ENCODE results near the gene MAST3. TPM values are rescaled to one million over a fixed set of nuclear protein-coding genes. Genes with fewer than 3 reads are reported as not detected.

The MAST3 gene
- total and polyA plus RNA-seq, 2 of the 13 experiments (the other 11 are each of a cell fraction or from before 2014, with no cell fraction given) = 4.1 to 4.6 TPM

GRCh38 chr19:18072335-18072734 lies 25.2 kb upstream of the MAST3 start:
- no peak overlapping the region for H3K27ac ChIP-seq (ENCODE audit: extremely low read length, insufficient read depth, low read length)

GRCh38 chr19:18073197-18073596 lies 24.4 kb upstream of the MAST3 start:
- TF ChIP-seq HNRNPH1 (optimal IDR thresholded peaks at IDR 0.05; ENCODE audit: low read depth, low read length) = no peak
- no peak for TF ChIP-seq ZNF224 (CRISPR knock-in tag; IDR thresholded peaks at IDR 0.05)
- TF ChIP-seq ZSCAN20 (CRISPR knock-in tag; IDR thresholded peaks at IDR 0.05; ENCODE audit: borderline replicate concordance) = no peak
- no peak for TF ChIP-seq SRF (IDR thresholded peaks at IDR 0.05; ENCODE audit: low read depth, low read length)
- TF ChIP-seq ZNF784 (CRISPR knock-in tag; IDR thresholded peaks at IDR 0.05; ENCODE audit: borderline replicate concordance) = no peak
- no peak for TF ChIP-seq NFKBIZ (CRISPR knock-in tag; IDR thresholded peaks at IDR 0.05)
- TF ChIP-seq TRAFD1 (CRISPR knock-in tag; IDR thresholded peaks at IDR 0.05; ENCODE audit: borderline replicate concordance) = no peak
- TF ChIP-seq ZFP41 (CRISPR knock-in tag; IDR thresholded peaks at IDR 0.05; ENCODE audit: borderline replicate concordance) = no peak
- no peak for TF ChIP-seq MYNN (CRISPR knock-in tag; IDR thresholded peaks at IDR 0.05; ENCODE audit: low read depth)
- TF ChIP-seq ZNF761 (CRISPR knock-in tag; conservative IDR thresholded peaks at IDR 0.05) = no peak
- TF ChIP-seq ZNF44 (CRISPR knock-in tag; IDR thresholded peaks at IDR 0.05) = no peak
- no peak for TF ChIP-seq ZNF292 (CRISPR knock-in tag; IDR thresholded peaks at IDR 0.05; ENCODE audit: borderline replicate concordance, low read depth)
- TF ChIP-seq ZNF614 (CRISPR knock-in tag; IDR thresholded peaks at IDR 0.05; ENCODE audit: borderline replicate concordance) = no peak
- no peak for TF ChIP-seq SSRP1 (CRISPR knock-in tag; IDR thresholded peaks at IDR 0.05)
- Histone ChIP-seq H3K4me2 (ENCODE audit: low read depth, low read length) (no peak overlapping the region), H3K27me3 (ENCODE audit: control insufficient read depth in 1 of 2, insufficient read depth in 2 of 2, low read length in 2 of 2) (peaks cover 0 to 26% of the 10 kb centered on the region in 2 experiments; a peak in 3 of 5 replicates), H3K36me3 (replicated peaks in 1 of 2; ENCODE audit: control insufficient read depth in 1 of 2, insufficient read depth in 2 of 2, low read length in 2 of 2) (no peaks in the 10 kb centered on the region), H3K79me2 (ENCODE audit: insufficient read depth, low read length) (no peaks in the 10 kb centered on the region), H3K4me1 (ENCODE audit: insufficient read depth, low read length) (no peaks in the 10 kb centered on the region), H4K20me1 (ENCODE audit: insufficient read depth, low read length) (no peaks in the 10 kb centered on the region), H3K9ac (ENCODE audit: insufficient read depth, low read depth, low read length) (no peak overlapping the region), H3K27ac (ENCODE audit: extremely low read length, insufficient read depth, low read length) (no peak overlapping the region), H3K9me3 (ENCODE audit: low read length) (no peaks in the 10 kb centered on the region), H2AFZ (ENCODE audit: low read length) (no peak overlapping the region), H3K4me3 (replicated peaks in 1 of 3; ENCODE audit: insufficient read depth in 1 of 3, low read depth in 2 of 3, low read length in 3 of 3) (no peak overlapping the region)
- ChIA-PET CTCF (ENCODE audit: low intra/inter-chr PET ratio, low total read pairs) (no interaction called here), POLR2A (no interaction called here)
- 39% methylated on average over 4 of the region's 4 CpGs for WGBS (ENCODE audit: low lambda C conversion rate)
- no peak for FAIRE-seq
- intact Hi-C loops (cut with micrococcal nuclease; ENCODE audit: unreplicated experiment) = no loop called here
- DNase-seq (ENCODE audit: low spot score) = no peak
- no TSS peak for BruUV-seq (replicated peaks)
- in situ Hi-C loops (cut with HindIII; ENCODE audit: extremely low pct_ligation_motif_present, low pct_unique_long_range_greater_than_20kb) = loop anchor here (25.0 kb wide), 1 partner anchor 136 kb away; the partner anchor contains the start of gene CCDC124
- ATAC-seq = no peak

More at GRCh38 chr19:18072335-18072734, 25.2 kb upstream of the MAST3 start:
- intact Hi-C loops (cut with micrococcal nuclease; ENCODE audit: unreplicated experiment) (no loop called here), in situ Hi-C loops (cut with HindIII; ENCODE audit: extremely low pct_ligation_motif_present, low pct_unique_long_range_greater_than_20kb) (loop anchor here (25.0 kb wide), 1 partner anchor 135 kb away; the partner anchor contains the start of gene CCDC124)
- no peak overlapping the region for H3K4me2 ChIP-seq (ENCODE audit: low read depth, low read length)
- ChIA-PET POLR2A (no interaction called here), CTCF (ENCODE audit: low intra/inter-chr PET ratio, low total read pairs) (no interaction called here)
- no peaks in the 10 kb centered on the region for H3K79me2 ChIP-seq (ENCODE audit: insufficient read depth, low read length)
- no peak for ATAC-seq
- no peaks in the 10 kb centered on the region for H4K20me1 ChIP-seq (ENCODE audit: insufficient read depth, low read length)
- no TSS peak for BruUV-seq (replicated peaks)
- H3K27me3 ChIP-seq (ENCODE audit: control insufficient read depth in 1 of 2, insufficient read depth in 2 of 2, low read length in 2 of 2) = peaks cover 0 to 23% of the 10 kb centered on the region in 2 experiments; a peak in 3 of 5 replicates
- no peak for TF ChIP-seq ZMYM3 (CRISPR knock-in tag; IDR thresholded peaks at IDR 0.05)
- no peak for TF ChIP-seq ZNF101 (CRISPR knock-in tag; IDR thresholded peaks at IDR 0.05; ENCODE audit: borderline replicate concordance, low read depth)
- H3K9me3 ChIP-seq (ENCODE audit: low read length) = no peaks in the 10 kb centered on the region
- H3K4me1 ChIP-seq (ENCODE audit: insufficient read depth, low read length) = no peaks in the 10 kb centered on the region
- no peak for FAIRE-seq
- DNase-seq (ENCODE audit: low spot score) = no peak
- H3K4me3 ChIP-seq (replicated peaks in 1 of 3; ENCODE audit: insufficient read depth in 1 of 3, low read depth in 2 of 3, low read length in 3 of 3) = no peak overlapping the region
- 42% methylated on average over 6 of the region's 6 CpGs for WGBS (ENCODE audit: low lambda C conversion rate)
- H3K36me3 ChIP-seq (replicated peaks in 1 of 2; ENCODE audit: control insufficient read depth in 1 of 2, insufficient read depth in 2 of 2, low read length in 2 of 2) = no peaks in the 10 kb centered on the region
- no peak overlapping the region for H3K9ac ChIP-seq (ENCODE audit: insufficient read depth, low read depth, low read length)
- H2AFZ ChIP-seq (ENCODE audit: low read length) = no peak overlapping the region

Data from HepG2 (cell line).